GM18498 (cell line): ENCODE results near the gene HAGH.

Experiments used
- ATAC-seq: cut with Tn5 transposase; IDR thresholded peaks from one replicate; pipeline ENCODE4 v1.9.1; 2021; ENCODE audit warnings: mild to moderate bottlenecking, moderate library complexity; ENCODE audit not compliant: unreplicated experiment

The HAGH gene

GRCh38 chr16:1765826-1766225 is 60.8 kb downstream of the HAGH start:
- ATAC-seq: no peak

GRCh38 chr16:1764971-1765370 is 61.7 kb downstream of the HAGH start:
- no peak for ATAC-seq

DNA sequence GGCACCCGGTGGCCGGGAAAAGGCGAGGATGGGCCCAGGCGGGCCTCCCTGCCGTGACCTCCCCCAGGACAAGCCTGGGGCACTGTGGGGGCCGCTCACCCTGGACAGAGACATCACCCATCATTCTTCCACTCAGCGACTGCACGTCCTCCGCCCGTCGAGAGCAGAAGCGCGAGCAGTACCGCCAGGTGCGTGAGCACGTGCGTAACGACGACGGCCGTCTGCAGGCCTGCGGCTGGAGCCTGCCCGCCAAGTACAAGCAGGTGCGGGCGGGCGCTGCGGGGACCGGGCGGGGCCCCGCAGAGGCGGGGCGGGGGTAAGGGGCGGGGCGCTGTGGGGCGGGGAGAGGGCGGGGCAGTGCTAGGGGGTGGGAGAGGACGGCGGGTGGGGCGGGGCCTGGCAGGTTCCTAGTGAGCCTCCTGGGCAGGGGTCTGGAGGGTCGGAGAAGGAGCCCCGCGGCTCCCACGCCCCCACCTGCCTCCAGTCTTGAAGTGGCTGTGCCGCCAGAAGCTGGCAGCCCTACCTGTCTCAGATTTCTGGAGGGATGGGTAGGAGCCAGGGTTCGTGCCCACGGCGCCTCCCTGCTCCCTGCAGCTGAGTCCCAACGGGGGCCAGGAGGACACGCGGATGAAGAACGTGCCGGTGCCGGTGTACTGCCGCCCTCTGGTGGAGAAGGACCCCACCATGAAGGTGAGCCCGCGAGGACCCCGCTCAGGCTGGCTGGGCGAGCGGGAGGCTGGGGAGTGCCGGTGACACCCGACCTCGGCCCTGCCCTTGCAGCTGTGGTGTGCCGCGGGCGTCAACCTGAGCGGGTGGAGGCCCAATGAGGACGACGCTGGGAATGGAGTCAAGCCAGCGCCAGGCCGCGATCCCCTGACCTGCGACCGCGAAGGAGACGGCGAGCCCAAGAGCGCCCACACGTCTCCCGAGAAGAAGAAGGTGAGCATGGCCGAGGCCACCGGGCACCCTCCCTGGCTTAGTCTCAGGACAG is 62.8 kb downstream of the HAGH start:
- no peak for ATAC-seq

- no peak for ATAC-seq
Measured at GRCh38 chr16:1762879-1763520, 63.6 kb downstream of the HAGH start.

- ATAC-seq: no peak
Measured at GRCh38 chr16:1762196-1762878, 64.3 kb downstream of the HAGH start.

- ATAC-seq: no peak
Measured at GRCh38 chr16:1761751-1762150, 64.9 kb downstream of the HAGH start.

- no peak for ATAC-seq
Measured at GRCh38 chr16:1760911-1761310, 65.7 kb downstream of the HAGH start.

GRCh38 chr16:1759511-1759910 is 67.1 kb downstream of the HAGH start:
- no peak for ATAC-seq

- ATAC-seq: no peak
Measured at GRCh38 chr16:1758923-1759322, 67.7 kb downstream of the HAGH start.

GRCh38 chr16:1757714-1758461 is 68.7 kb downstream of the HAGH start:
- ATAC-seq: no peak
